Astrocyte of the cerebellum (primary cell): ENCODE results near the gene HUS1.
"Not testable (repeated sequence)": the region's sequence is repeated elsewhere in the genome, so short reads cannot be mapped to it uniquely, and the experiment has no call there.

Source experiments
- DNase-seq: peaks from one replicate; pipeline ENCODE4 v3.0.0-alpha.2; 2011; ENCODE audit warnings: low read depth
- H3K4me3 ChIP-seq: 2 replicates; pipeline ENCODE4 v1.5.1; 2011; ENCODE audit warnings: mild to moderate bottlenecking, low read depth, low read length, moderate library complexity
- CTCF ChIP-seq: IDR thresholded peaks from 2 replicates; pipeline ENCODE4 v1.5.1; 2012; ENCODE audit warnings: low read length, low read depth, moderate library complexity, mild to moderate bottlenecking; ENCODE audit errors: missing control alignments
- in situ Hi-C: cut with HindIII; loops from 2 replicates; pipeline ENCODE4 v1.10.0; 2017; ENCODE audit warnings: low sequenced_read_pairs

HUS1 gene

GRCh38 chr7:47988496-47989386 lies 9.3 kb upstream of the HUS1 start:
- DNase-seq: no peak
- TF ChIP-seq CTCF: peak; percentile 61

GRCh38 chr7:47982610-47983009 lies 3.2 kb upstream of the HUS1 start:
- no peak for DNase-seq
- in situ Hi-C loops: loop anchor here (25.0 kb wide), 1 partner anchor 130 kb away; no protein-coding TSS in a partner anchor
- no peak for TF ChIP-seq CTCF
- H3K4me3 ChIP-seq: no peak overlapping the region

More at GRCh38 chr7:47988496-47989386, 9.3 kb upstream of the HUS1 start:
- no peak overlapping the region for H3K4me3 ChIP-seq
- in situ Hi-C loops: loop anchor here (25.0 kb wide), 1 partner anchor 124 kb away; no protein-coding TSS in a partner anchor

GRCh38 chr7:47980648-47981047 lies 1.2 kb upstream of the HUS1 start:
- in situ Hi-C loops: loop anchor here (25.0 kb wide), 1 partner anchor 132 kb away; no protein-coding TSS in a partner anchor
- DNase-seq, H3K4me3 ChIP-seq: not testable (repeated sequence)

GRCh38 chr7:47979832-47980181 lies 392 bp upstream of the HUS1 start:
- no peak for TF ChIP-seq CTCF
- in situ Hi-C loops: loop anchor here (25.0 kb wide), 1 partner anchor 132 kb away; no protein-coding TSS in a partner anchor

GRCh38 chr7:47978790-47979144 lies 648 bp downstream of the HUS1 start:
- no peak for DNase-seq
- in situ Hi-C loops: loop anchor here (25.0 kb wide), 1 partner anchor 134 kb away; no protein-coding TSS in a partner anchor
- no peak for TF ChIP-seq CTCF
- peak overlapping the region; percentile 59 for H3K4me3 ChIP-seq

More at GRCh38 chr7:47979832-47980181, 392 bp upstream of the HUS1 start:
- peak overlapping the region; percentile 59 for H3K4me3 ChIP-seq
- no peak for DNase-seq

GRCh38 chr7:47973739-47974138 lies 5.7 kb downstream of the HUS1 start:
- no peak for TF ChIP-seq CTCF
- no peak for DNase-seq
- in situ Hi-C loops: no loop called here
- H3K4me3 ChIP-seq: no peak overlapping the region

GRCh38 chr7:47970761-47971160 lies 8.7 kb downstream of the HUS1 start:
- no peak for DNase-seq
- no peak for TF ChIP-seq CTCF
- no peak overlapping the region for H3K4me3 ChIP-seq
- in situ Hi-C loops: no loop called here
